NCI-H1092 treated with DMSO at 0.1 percent for 48 hours (cell line): ENCODE results near the gene PTPA.
A peak's percentile ranks its signal among the peaks of the same experiment; 100 is the strongest.

Experiments used
- DNase-seq: peaks from one replicate; lab custom pipeline; 2025; lab: John Stamatoyannopoulos, UW

PTPA gene

DNA sequence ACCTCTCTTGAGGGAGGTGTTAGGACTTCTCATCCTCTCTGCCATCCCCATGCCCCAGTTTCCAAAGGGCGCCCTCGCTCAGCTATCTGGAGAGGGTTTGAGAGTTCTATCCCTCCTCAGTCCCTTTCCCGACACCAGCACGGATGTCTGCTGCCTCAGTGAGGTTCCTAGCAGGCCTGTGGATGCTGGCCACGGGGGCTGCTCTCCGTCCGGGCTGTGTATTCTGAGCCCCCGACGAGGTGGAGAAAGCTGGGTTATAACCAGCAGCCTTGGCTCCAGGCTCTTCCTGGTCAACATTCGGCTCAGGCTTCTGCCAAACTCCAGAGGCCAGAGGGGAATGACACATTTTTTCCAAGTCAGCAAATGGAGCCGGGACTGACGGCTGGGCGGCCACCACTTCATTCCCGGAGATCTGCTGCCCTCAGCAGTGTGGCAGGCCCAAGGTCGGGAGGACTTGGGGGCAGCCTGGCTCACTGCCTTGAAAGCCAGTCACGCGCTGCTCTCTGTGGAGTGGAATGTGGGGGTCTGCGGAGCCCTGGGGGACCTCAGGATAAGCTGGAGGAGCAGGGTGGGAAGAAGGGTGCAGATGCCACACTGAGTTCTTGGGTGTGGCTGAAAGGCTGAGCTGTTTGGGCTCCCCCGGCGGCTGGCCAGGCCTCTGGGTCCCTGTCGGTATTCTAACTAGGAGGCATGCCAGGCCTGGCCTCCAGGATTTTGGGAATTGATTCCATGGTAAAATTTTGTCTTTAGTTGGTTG is 27.4 kb downstream of the PTPA start:
- no peak for DNase-seq

DNA sequence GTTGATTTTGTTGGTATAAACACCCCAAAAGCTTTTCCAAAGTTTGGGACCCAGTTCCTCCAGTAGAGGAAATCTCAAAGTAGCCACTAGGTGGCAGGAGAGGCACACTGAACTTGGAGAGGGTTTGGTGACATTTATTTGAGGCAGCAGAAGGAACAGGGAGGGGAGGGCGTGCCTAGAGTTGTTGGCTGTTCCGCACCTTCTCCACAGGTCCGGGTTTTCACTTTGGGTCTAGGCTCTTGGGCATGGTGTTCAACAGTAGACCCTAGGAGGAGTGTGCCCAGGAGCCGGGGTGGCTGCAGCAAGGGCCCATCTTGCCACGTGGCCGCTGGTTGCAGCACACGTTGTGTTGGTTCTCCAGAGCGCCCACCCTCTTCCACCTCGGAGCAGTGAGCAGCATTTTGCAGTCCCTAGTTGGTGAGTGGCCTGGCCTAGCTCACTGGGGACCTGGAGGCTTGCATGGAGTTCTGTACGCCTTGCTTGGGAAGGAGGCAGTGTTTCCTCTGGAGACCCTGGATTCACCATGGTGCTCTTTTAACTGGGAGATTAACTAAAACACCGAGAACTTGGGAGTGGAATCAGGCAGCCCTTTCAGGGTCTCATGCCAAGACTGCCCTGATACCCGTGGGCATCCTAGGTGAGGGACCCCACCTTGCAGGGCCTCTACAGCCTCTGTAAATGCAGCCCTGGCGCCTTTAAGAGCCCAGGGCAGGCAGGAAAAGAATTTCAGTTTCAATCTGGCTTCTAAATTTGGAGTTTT is 28.2 kb downstream of the PTPA start:
- DNase-seq: peak; percentile 88

DNA sequence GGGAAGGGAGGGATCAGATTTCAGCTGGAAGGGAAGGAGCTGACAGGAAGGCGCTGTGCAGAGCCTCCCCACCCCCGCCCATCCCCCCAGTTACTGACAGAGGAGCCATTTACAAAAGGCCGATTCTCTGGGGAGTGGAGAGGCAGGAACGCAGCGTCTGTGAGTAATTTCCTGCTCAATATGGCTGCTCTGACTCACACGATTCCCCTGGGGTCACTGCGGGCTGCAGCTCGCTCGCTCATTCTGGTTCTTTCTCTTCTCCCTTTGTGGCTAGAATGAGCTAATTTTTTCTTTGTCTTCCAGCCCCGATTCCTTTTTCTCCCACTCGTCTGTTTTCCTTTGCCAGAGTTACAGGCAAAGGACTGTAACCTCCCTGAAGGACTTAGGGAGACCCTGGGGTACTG is 28.8 kb downstream of the PTPA start:
- peak; percentile 93 for DNase-seq

DNA sequence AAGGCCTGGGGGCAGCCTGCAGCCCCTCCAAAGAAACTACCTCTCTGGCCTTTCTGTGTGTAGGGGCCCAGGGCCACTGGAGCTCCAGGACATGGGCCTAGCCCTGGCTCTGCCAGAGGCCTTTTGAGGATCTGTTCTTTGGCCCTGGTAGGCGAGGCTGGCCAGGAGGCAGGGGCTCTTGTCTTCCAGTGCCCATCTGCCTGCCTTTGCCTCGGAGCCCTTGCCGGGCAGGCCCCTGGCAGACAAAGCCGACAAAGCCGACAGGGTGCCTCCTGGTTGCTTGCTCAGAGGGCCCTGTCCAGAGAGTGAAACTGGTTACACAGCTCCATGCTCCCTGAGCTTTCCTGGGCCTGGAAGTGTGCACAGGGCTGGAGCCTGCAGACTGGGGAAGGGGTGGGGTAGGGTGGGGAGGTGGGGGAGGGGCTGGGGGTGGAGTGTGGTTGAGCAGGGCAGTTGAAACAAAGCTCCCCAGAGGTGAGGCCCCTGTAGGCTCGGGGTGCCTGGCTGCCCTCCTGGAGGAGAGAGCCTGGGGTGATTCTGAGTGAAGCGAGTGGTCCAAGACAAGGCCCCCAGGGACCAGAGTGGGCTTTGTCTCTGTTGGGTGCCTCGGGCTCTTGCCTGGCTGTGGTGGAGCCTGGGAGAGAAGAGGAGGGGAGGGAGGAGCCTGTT is 29.3 kb downstream of the PTPA start:
- DNase-seq: peak; percentile 81

DNA sequence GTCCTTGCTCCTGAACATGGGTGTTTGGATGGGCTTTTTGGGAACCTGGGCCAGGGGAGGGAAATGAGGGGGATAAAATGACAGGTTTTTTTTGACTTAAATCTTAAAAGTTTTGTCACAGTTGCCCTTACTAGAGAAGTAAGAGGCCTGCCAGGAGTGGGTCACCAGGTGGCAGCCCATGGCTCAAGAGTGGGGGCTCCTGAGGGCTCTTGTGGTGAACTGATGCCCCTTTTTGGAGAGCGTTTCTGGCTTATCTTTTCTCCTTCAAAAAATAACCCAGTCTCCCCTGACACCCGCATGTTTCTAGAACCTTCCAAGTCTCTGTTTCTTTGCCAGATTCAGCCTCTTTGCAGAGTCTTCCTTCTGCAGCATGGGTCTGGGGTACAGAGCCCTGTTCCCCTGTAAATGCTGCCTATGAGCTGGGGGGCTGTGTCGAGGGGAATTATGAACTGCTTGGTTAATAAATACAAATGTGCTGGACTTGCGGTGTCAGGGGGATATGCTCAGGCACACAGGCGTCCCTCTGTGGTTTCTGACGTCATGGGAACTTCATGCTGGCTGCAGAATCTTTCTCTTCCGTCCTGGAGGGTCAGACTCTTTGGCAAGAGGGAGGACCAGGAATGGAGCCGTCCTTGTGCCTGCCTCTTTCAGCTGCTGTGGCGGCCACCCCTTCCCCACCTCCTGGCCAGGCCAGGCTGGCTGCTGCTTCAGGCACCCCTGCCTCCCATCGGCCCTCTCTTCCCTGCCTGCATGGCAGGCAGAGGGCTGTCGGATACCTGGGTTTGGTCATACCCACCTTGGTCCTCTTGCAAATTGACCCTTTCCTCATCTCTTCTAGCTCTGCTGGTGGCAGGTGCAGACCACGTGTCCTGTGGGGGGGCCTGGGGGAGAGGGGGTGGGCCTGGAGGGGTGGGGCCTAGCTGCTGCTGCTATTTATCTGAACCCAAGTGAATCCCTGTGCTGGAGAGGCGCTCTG is 30.1 kb downstream of the PTPA start:
- no peak for DNase-seq

DNA sequence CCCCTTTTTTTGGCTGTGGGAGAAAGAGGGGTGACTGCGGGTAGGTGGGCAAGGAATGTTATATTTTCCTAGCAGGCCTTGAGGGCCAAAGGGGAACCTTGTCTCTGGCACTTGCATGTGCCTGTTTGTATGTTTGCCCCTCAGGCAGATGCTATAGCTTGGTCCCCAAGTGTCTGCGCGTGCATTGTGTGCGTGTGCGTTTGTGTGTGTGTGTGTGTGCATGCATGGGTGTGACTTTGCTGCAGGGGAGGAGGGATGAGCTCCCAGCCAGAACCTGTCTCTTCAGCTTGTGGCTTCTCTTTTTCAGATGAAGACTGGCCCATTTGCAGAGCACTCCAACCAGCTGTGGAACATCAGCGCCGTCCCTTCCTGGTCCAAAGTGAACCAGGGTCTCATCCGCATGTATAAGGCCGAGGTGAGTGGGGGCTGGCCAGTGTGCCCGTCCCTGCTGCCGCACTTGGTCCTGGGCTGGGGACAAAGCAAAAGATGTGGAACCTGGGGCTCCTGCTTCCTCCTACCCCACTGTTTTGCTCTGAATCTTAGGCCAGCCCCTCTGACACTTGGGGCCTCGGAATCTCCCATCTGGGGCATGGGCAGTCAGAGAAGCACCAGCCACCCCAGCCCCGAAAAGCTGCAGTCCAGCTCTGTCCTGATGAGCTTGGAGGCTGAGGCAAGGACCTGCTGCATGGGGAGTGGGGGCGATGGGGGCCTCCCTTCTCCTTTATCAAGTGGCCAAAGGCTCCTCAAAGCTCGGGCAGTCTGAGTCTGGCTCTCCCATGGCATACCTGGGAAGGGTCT is 31.1 kb downstream of the PTPA start:
- DNase-seq: no peak

DNA sequence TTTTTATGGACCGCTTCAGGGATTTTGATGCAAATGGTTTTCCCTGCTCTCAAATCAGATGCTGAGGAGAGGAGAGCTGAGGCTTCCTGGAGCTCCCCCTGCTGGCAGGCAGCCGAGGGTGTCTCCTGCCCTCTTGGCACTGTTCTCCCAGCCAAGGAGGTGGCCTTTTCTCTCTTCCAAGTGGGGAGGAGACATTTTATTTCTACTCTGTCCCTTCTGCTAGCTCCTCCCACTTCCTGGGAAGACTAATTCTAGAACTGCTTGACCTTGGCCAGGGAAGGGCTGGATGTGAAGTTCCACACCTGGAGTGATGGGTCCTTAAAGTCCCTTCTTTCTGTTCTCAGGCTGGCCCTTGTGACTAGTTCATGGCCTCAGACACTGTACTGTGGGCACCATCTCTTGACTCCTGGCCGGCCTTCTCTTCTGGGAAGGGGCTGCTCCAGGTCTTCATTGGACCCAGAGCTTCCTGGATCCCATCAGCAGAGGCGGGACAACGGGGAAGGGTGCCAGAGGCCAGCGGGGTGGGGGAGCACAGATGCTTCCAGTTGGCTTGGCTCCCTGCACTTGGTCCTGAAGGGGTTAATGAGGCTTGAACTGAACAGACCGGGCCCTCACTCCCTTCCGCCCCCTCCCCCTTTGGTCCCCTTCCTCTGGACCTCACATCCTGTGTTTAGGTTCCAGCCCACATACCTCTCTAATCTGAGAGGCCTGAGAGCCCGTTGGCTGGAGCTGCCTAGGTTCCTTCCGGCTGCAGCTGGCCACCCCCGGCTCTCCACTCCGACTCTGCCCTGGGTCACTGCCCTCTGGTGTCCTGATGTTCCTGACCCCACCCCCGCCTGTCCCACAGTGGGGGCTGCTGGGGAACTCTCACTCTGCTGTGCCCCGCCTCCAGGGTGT is 32.1 kb downstream of the PTPA start:
- DNase-seq: peak; percentile 53

DNA sequence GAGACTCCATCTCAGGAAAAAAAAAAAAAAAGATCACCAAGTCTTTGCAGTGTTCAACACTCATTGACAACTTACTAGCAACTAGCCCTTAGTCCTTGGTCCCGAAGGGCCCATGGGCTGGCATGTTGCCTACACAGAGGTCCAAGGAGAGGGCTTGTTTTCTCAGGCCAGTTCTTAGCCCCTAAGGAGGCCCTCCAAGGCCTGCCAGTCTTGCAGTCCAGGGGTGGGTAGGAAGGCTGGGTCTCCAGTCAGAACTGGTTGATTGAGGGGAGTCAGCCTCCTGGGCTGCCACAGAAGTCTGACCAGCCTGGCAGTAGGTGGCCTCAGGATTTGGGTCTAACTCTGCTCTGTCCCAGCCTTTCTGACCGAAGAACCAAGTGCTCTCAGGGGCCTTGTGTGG is 34.1 kb downstream of the PTPA start:
- DNase-seq: no peak

DNA sequence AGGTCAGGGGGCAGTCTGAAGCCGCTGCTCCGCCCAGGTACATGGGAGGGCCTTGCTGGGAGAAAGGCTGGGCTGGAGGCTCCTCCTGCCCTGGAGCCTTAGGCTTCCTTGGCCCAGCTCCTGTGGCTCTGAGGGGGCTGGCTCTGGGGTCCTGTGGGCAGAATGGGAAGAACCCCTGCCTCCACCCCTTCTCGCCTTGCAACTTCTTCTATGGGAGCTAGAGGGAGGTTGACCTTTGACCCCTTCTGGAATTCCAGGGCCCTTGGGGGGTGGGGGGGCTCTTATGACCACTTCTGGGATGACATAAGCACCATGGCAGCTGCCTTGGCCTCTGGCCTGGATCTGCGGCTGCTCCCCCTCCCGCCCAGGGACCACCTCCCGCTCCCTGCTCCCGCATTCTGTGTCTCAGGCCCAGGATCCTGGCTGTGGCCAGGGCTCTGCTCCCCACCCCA is 34.7 kb downstream of the PTPA start:
- DNase-seq: no peak

DNA sequence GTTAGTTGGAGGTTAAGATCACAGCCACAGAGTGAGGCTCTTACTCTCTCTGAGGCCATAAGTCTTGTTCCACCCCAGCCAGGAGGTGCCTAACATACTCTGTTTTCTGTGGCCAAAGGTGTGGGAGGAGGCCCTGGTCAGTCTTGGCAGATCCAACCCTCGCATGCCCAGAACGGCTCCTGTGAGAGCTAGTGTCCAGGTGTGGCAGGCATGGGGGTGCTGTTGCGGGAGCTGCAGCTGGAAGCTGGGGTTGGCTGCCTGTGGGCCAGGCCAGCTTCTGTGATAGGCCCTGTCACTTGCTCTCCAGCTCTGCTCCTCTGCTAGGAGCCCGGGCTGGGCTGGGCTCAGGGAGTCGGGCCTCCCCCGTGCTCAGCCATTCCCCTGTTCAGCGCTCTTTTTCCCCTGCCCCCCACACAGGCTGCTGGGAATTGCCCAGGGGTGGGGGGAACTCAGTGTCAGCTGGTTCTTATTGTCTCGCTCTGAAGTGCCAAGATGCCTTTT is 35.3 kb downstream of the PTPA start:
- no peak for DNase-seq

DNA sequence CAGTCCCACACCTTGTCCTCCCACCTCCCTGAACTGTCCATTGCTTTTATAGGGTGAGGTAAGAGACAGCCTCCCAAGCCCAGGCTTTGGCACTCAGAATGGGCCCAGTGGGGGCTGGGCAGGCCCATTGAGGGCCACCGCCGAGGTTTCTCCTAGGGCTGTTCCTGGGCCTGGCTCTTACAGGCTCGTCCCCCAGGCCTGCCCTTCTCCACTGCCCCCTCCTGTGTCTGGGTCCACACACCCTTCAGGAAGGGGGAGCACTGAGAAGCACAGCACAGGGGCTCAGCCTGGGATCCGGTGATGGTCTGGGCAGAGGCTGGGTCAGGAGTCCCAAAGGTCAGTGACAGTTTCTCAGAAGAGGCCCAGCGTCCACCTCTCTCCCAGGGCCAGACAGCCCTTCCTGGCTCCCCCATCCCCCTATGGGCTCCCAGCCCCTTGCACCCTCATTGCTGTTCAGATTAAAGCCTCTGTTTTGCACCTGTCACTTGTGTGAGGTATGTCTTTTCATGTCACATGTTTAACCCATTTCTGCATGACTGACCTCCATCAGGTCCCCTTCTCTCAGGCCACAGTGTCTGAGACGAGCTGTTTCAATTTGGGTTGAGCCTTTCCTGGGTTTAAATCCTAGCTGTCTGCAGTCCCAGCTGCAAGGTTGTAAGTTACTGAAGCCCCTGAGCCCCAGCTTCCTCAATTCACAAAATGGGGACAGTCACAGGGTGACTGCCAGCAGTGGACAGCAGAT is 37.4 kb downstream of the PTPA start:
- DNase-seq: no peak

DNA sequence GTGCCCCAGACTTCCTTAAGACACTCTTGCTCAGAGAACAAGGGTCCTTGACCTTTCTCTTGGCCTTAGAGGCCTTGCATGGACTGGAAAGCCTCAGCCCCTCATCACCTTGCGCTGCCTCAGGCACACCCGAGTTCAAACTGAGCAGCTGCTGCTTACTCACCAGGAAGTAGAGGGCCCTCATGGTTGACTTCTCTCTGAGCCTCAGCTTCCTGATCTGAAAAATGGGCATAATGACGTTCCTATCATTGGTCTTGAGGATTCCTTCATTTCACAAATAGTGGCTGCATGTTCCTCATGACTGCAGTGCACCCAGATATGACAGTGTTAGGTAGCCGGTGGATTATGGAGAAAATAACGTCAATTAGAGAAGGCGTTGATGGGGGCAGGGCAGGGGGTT is 38.2 kb downstream of the PTPA start:
- DNase-seq: no peak

DNA sequence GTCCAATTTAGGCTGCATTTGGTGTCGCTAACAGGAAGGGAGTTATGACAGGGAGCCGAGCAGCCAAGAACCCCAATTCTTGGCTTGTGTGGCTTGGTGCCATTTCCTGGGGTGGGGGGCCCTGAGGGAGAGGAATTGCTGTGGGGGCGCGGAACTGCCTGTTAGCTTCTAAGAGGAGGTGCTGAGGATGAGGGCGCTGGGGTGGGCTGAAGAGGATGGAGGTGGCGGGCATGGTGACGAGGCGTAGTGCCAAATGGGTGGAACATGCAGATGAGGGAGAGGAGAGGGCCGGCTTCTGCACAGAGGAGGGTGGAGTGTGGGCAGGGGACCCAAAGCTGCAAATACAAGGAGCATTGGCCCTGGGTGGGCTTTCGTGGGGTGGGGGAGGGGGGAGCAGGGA is 38.9 kb downstream of the PTPA start:
- no peak for DNase-seq

DNA sequence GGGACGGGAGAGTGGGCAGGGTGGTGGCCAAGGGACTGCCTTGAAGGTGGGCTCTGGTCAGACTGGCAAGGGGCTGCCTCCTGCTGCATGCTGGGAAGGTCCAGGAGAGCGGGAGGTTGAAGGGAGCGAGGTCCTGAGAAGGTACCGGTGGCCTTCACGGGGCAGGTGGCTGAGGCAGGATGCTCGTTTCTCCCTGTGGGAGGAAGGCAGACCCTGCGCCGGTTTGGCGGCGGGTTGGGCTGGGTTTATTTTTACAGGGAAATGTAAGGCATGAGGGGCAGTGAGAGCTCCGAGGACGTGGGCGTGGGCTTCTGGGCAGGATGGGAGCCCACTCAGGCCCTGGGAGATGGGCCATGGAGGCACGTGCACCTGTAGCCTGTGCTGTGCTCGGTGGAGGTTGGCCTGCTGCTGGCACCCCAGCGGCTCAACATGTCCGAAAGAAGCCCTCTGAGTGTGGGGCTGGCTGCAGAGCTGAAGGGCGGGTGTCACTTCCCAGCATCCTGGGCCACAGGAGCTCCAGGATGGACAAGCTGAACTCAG is 39.5 kb downstream of the PTPA start:
- DNase-seq: no peak

DNA sequence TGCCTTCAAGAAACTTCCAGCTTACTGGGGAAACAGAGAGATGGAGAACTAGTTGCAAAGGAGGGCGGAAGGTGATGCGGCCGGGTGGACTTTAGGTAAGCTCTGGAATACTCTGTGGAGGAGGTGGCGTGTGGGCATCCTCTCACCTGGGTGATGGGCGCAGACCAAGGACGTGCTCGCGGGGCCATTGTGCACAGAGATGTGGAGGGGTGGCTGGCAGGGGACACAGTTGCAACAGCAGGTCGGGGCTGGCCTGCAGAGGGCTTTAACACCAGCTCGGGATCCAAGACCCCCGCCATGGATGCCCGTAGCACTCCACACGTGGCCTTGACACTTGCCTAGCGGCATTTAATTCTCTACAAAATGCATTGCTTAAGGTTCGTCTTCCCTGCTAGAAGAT is 40.3 kb downstream of the PTPA start:
- no peak for DNase-seq

DNA sequence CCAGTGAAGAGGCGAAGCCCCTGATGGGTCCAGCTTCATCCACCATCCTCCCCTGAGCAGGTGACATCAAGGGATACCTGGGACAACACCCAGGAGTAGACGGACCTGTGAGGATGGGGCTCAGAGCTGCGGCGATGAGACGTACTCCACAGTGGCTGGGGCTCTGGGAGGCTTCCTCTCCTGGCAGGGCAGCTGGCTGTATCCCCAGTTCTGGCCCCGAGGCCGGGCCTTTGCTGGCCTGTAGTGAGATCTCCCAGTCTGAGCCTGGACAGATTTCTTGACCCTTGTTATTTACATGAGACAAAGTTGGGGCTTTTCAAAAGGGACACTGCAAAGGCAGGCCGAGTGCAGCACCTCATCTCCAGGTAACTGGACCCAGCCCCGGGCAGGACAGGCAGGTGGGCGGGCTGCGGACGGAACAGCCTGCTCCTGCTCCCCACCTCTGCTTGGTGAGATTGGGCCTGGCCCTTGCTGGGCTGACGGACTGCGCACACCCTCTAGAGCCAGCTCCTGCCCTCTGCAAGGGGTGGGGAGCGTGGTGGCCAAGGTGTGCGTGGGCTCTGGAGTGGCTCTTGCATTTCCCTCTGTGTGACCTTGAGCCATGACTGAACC is 43.8 kb downstream of the PTPA start:
- no peak for DNase-seq

DNA sequence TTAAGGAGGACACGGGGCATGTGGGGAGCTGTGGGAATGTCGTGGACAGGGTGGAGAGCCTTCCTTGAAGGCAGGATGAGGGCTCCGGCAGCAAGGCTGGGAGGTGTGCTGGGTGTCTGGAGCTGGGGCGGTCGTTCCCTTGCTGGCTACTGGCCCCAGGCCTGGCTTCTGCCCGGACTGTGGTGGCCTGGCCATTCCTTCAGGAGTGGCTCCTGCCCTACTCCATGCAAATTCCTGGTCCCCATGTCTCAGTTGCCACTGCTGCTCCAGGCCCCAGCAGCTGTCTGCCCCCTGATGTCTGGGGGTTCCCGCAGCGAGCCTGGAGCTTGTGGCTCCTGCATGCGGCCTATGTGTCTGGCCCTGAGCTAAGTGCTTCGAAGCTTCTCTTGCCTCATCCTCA is 44.9 kb downstream of the PTPA start:
- no peak for DNase-seq
